T-cell (primary cell): ENCODE data around the gene PCOLCE2. TPM values are rescaled to one million over a fixed set of nuclear protein-coding genes. Genes with fewer than 3 reads are reported as not detected.

Experiments
- ATAC-seq, 4 experiments: fragments of 200-7000 bp in 3 of 4; fragments of 150-1000 bp in 1 of 4; cut with Tn5 transposase; replicated peaks in 1 of 4; 1 replicate in 3 of 4; 2 replicates in 1 of 4; pipeline ENCODE4 v1.10.0; 2021; ENCODE audit warnings: moderate library complexity in 3 of 4, mild to moderate bottlenecking in 2 of 4, moderate number of reproducible peaks in 1 of 4
- CTCF ChIA-PET, 2 donors: fragments of 300-600 bp; sonication (Branson Sonifier 250); formaldehyde crosslinking; loops; one replicate each; lab custom pipeline; 2022; ENCODE audit warnings: antibody characterized with exemption in 2 of 2; lab: Charles Lee
- POLR2A ChIA-PET, 2 donors: fragments of 300-600 bp; sonication (Branson Sonifier 250); formaldehyde crosslinking; loops; one replicate each; lab custom pipeline; 2022; ENCODE audit warnings: antibody characterized with exemption in 2 of 2; lab: Charles Lee
- DNase-seq, 35 experiments: peaks; one replicate each; pipeline versions ENCODE4 v3.0.0 to v3.0.0-alpha.2; 2013 to 2023
- H3K27ac ChIP-seq: one replicate; pipeline ENCODE4 v1.5.1; 2013; ENCODE audit warnings: low read length
- H3K27me3 ChIP-seq, 2 experiments: replicated peaks in 1 of 2; 1 replicate in 1 of 2; 2 replicates in 1 of 2; pipeline versions ENCODE4 v1.6.1 to v1.7.0; 2013; ENCODE audit warnings: low read length in 1 of 2, mixed read lengths in 1 of 2; ENCODE audit not compliant: control insufficient read depth in 2 of 2, insufficient read depth in 2 of 2; ENCODE audit errors: extremely low read depth in 1 of 2
- H3K36me3 ChIP-seq, 2 donors: 1 replicate in 1 of 2; 2 replicates in 1 of 2; pipeline versions ENCODE4 v1.6.1 to v1.7.0; 2013; ENCODE audit warnings: low read length in 1 of 2; ENCODE audit not compliant: control insufficient read depth in 2 of 2, insufficient read depth in 1 of 2; ENCODE audit errors: extremely low read depth in 1 of 2
- H3K4me1 ChIP-seq, 2 experiments: 1 replicate in 1 of 2; 2 replicates in 1 of 2; pipeline versions ENCODE4 v1.6.1 to v1.7.0; 2013; ENCODE audit warnings: low read length in 2 of 2, mixed read lengths in 1 of 2; ENCODE audit not compliant: insufficient read depth in 2 of 2, control insufficient read depth in 1 of 2; ENCODE audit errors: extremely low read depth in 1 of 2
- H3K4me3 ChIP-seq, 2 donors: 1 replicate in 1 of 2; 2 replicates in 1 of 2; pipeline versions ENCODE4 v1.5.1 to v1.7.0; 2013; ENCODE audit warnings: mild to moderate bottlenecking in 2 of 2, low read length in 1 of 2, moderate library complexity in 1 of 2; ENCODE audit not compliant: control insufficient read depth in 1 of 2; ENCODE audit errors: extremely low read depth in 1 of 2
- H3K9me3 ChIP-seq: 2 replicates; pipeline ENCODE4 v1.7.0; 2013
- H3K27ac Mint-ChIP-seq, 2 donors: one replicate each; pipeline ENCODE4 v1.8.0; 2020 to 2021; ENCODE audit warnings: mild to moderate bottlenecking in 2 of 2, mixed read lengths in 2 of 2
- H3K27me3 Mint-ChIP-seq, 2 donors: one replicate each; pipeline ENCODE4 v1.8.0; 2021 to 2022; ENCODE audit warnings: mixed read lengths in 2 of 2
- H3K36me3 Mint-ChIP-seq: one replicate; pipeline ENCODE4 v1.8.0; 2021; ENCODE audit warnings: mixed read lengths
- H3K4me1 Mint-ChIP-seq, 3 donors: one replicate each; pipeline ENCODE4 v1.8.0; 2020 to 2022; ENCODE audit warnings: mixed read lengths in 3 of 3, mild to moderate bottlenecking in 1 of 3
- H3K4me3 Mint-ChIP-seq, 3 donors: one replicate each; pipeline ENCODE4 v1.8.0; 2020 to 2022; ENCODE audit warnings: mild to moderate bottlenecking in 3 of 3, mixed read lengths in 3 of 3, moderate library complexity in 3 of 3
- H3K9me3 Mint-ChIP-seq, 3 donors: one replicate each; pipeline ENCODE4 v1.8.0; 2020 to 2022; ENCODE audit warnings: mixed read lengths in 3 of 3
- WGBS: methylation state at CpG from one replicate; pipeline ENCODE4 v1.1.5; 2013; ENCODE audit warnings: missing lambda C conversion rate; ENCODE audit not compliant: insufficient coverage; 5-methylcytosine and 5-hydroxymethylcytosine counted together
- total RNA-seq, 35 experiments: library from RNA in 6 of 35; stranded (reverse) in 6 of 35; fragments of 120-200 nt in 1 of 35; gene quantifications; one replicate each; pipeline versions ENCODE4 v1.2.1 to v1.2.4 and lab custom pipeline; 2013 to 2026

PCOLCE2 gene
- total RNA-seq, 5 donors from 2014 or later (not counting 1 experiment from before 2014, with no cell fraction given), result not detected

GRCh38 chr3:142894493-142894892 is 5.6 kb upstream of the PCOLCE2 start:
- Mint-ChIP-seq H3K4me3 (no peak overlapping the region), H3K9me3 (no peaks in the 10 kb centered on the region), H3K4me1 (peaks cover 0 to 1% (median 1%) of the 10 kb centered on the region in 3 donors), H3K36me3 (no peaks in the 10 kb centered on the region), H3K27me3 (peaks cover 29 to 30% of the 10 kb centered on the region in 2 donors), H3K27ac (no peak overlapping the region)
- no peak overlapping the region for H3K4me3 ChIP-seq
- WGBS, result 90% methylated on average over 2 of the region's 3 CpGs
- H3K36me3 ChIP-seq, result no peaks in the 10 kb centered on the region
- ChIA-PET POLR2A (no interaction called here), CTCF (no interaction called here)
- DNase-seq (no peak), ATAC-seq (no peak)
- H3K9me3 ChIP-seq, result no peaks in the 10 kb centered on the region
- H3K27ac ChIP-seq, result no peak overlapping the region
- peaks cover 0 to 22% of the 10 kb centered on the region in 2 experiments for H3K27me3 ChIP-seq
- no peaks in the 10 kb centered on the region for H3K4me1 ChIP-seq

- CTCF ChIA-PET, result no interaction called here
- Histone ChIP-seq H3K27me3 (peaks cover 5 to 32% of the 10 kb centered on the region in 2 experiments), H3K27ac (no peak overlapping the region), H3K9me3 (no peaks in the 10 kb centered on the region), H3K4me1 (peaks cover 0 to 13% of the 10 kb centered on the region in 2 experiments), H3K36me3 (no peaks in the 10 kb centered on the region), H3K4me3 (no peak overlapping the region)
- H3K27me3 Mint-ChIP-seq, result peaks cover 28 to 35% of the 10 kb centered on the region in 2 donors
- no peaks in the 10 kb centered on the region for H3K9me3 Mint-ChIP-seq
- WGBS, result 100% methylated on average over 1 of the region's 2 CpGs
- no peak for ATAC-seq
- no peak for DNase-seq
- H3K4me1 Mint-ChIP-seq, result peaks cover 4 to 11% (median 10%) of the 10 kb centered on the region in 3 donors
- no peaks in the 10 kb centered on the region for H3K36me3 Mint-ChIP-seq
- no peak overlapping the region for H3K4me3 Mint-ChIP-seq
- POLR2A ChIA-PET, result no interaction called here
- no peak overlapping the region for H3K27ac Mint-ChIP-seq
Observed at GRCh38 chr3:142892714-142893113, 3.8 kb upstream of the PCOLCE2 start.

GRCh38 chr3:142890592-142890991 is 1.7 kb upstream of the PCOLCE2 start:
- no CpG with 5 or more reads among the region's 2 CpGs for WGBS
- CTCF ChIA-PET, result no interaction called here
- H3K4me3 Mint-ChIP-seq, result no peak overlapping the region

GRCh38 chr3:142889212-142890014 is 530 bp upstream of the PCOLCE2 start:
- H3K4me3 ChIP-seq, result peak overlapping the region in 1 of 2 donors; percentile 62
- peaks cover 0 to 13% of the 10 kb centered on the region in 2 experiments for H3K4me1 ChIP-seq
- H3K27ac Mint-ChIP-seq, result no peak overlapping the region
- no peak for DNase-seq
- no peak overlapping the region for H3K27ac ChIP-seq
- peaks cover 50 to 58% of the 10 kb centered on the region in 2 donors for H3K27me3 Mint-ChIP-seq
- H3K4me1 Mint-ChIP-seq, result peaks cover 4 to 11% (median 10%) of the 10 kb centered on the region in 3 donors
- WGBS, result 0% methylated on average over 11 of the region's 29 CpGs
- H3K9me3 Mint-ChIP-seq, result no peaks in the 10 kb centered on the region
- ChIA-PET POLR2A (interaction anchor here in 1 of 2 donors (0.5 to 0.6 kb wide), 2 partner anchors 25 to 1060 kb away, joined by 3 to 5 read pairs; no protein-coding TSS in a partner anchor), CTCF (no interaction called here)
- no peaks in the 10 kb centered on the region for H3K9me3 ChIP-seq
- H3K36me3 ChIP-seq, result no peaks in the 10 kb centered on the region
- no peaks in the 10 kb centered on the region for H3K36me3 Mint-ChIP-seq
- H3K4me3 Mint-ChIP-seq, result peak overlapping the region; percentile 48 to 69 (median 64)
- H3K27me3 ChIP-seq, result peaks cover 11 to 25% of the 10 kb centered on the region in 2 experiments
- no peak for ATAC-seq

More at GRCh38 chr3:142890592-142890991, 1.7 kb upstream of the PCOLCE2 start:
- H3K4me1 ChIP-seq, result peaks cover 0 to 13% of the 10 kb centered on the region in 2 experiments
- H3K4me1 Mint-ChIP-seq, result peaks cover 4 to 11% (median 10%) of the 10 kb centered on the region in 3 donors
- no peaks in the 10 kb centered on the region for H3K9me3 Mint-ChIP-seq
- POLR2A ChIA-PET, result no interaction called here
- H3K27ac Mint-ChIP-seq, result no peak overlapping the region
- no peaks in the 10 kb centered on the region for H3K9me3 ChIP-seq
- no peak for DNase-seq
- H3K27ac ChIP-seq, result no peak overlapping the region
- peaks cover 44 to 53% of the 10 kb centered on the region in 2 donors for H3K27me3 Mint-ChIP-seq
- no peak for ATAC-seq
- no peak overlapping the region for H3K4me3 ChIP-seq
- H3K36me3 Mint-ChIP-seq, result no peaks in the 10 kb centered on the region
- H3K36me3 ChIP-seq, result no peaks in the 10 kb centered on the region
- H3K27me3 ChIP-seq, result peaks cover 9 to 32% of the 10 kb centered on the region in 2 experiments

- no peak overlapping the region for H3K27ac ChIP-seq
- H3K4me3 ChIP-seq, result peak overlapping the region in 1 of 2 donors; percentile 62
- Mint-ChIP-seq H3K4me1 (peaks cover 4 to 11% (median 10%) of the 10 kb centered on the region in 3 donors), H3K27me3 (peaks cover 50 to 64% of the 10 kb centered on the region in 2 donors), H3K9me3 (no peaks in the 10 kb centered on the region), H3K27ac (no peak overlapping the region), H3K4me3 (peak overlapping the region; percentile 45 to 73 (median 57)), H3K36me3 (no peaks in the 10 kb centered on the region)
- H3K27me3 ChIP-seq, result peaks cover 11 to 23% of the 10 kb centered on the region in 2 experiments
- peaks cover 0 to 13% of the 10 kb centered on the region in 2 experiments for H3K4me1 ChIP-seq
- no peak for ATAC-seq
- POLR2A ChIA-PET, result no interaction called here
- no peaks in the 10 kb centered on the region for H3K9me3 ChIP-seq
- WGBS, result 0% methylated on average over 6 of the region's 14 CpGs
- DNase-seq, result no peak
- H3K36me3 ChIP-seq, result no peaks in the 10 kb centered on the region
- CTCF ChIA-PET, result no interaction called here
Observed at GRCh38 chr3:142888099-142888480, 793 bp downstream of the PCOLCE2 start.

GRCh38 chr3:142886940-142887339 is 1.9 kb downstream of the PCOLCE2 start:
- Histone ChIP-seq H3K9me3 (no peaks in the 10 kb centered on the region), H3K27me3 (peaks cover 11 to 20% of the 10 kb centered on the region in 2 experiments), H3K36me3 (no peaks in the 10 kb centered on the region), H3K27ac (no peak overlapping the region), H3K4me1 (peaks cover 0 to 13% of the 10 kb centered on the region in 2 experiments), H3K4me3 (no peak overlapping the region)
- WGBS, result 86% methylated on average over 1 of the region's 2 CpGs
- Mint-ChIP-seq H3K9me3 (no peaks in the 10 kb centered on the region), H3K4me1 (peaks cover 4 to 11% (median 10%) of the 10 kb centered on the region in 3 donors), H3K36me3 (no peaks in the 10 kb centered on the region), H3K27me3 (peaks cover 41 to 60% of the 10 kb centered on the region in 2 donors), H3K27ac (no peak overlapping the region), H3K4me3 (no peak overlapping the region)
- DNase-seq (no peak), ATAC-seq (no peak)
- ChIA-PET POLR2A (no interaction called here), CTCF (no interaction called here)
